SIG-M5 treated with dmso at 0.1 percent for 504 hours (cell line): ENCODE measurements around the gene KRT16.
"Not testable (repeated sequence)": the region's sequence is repeated elsewhere in the genome, so short reads cannot be mapped to it uniquely, and the experiment has no call there.

Experiments used
- DNase-seq: peaks from one replicate; lab custom pipeline; 2025; ENCODE audit not compliant: unreplicated experiment; lab: John Stamatoyannopoulos, UW

Gene KRT16

GRCh38 chr17:41612376-41613160 is at the start of gene KRT16:
KRT16 (minus strand) TSS chr17:41612767; CDS start chr17:41612688, 79 bp downstream.
- DNase-seq: not testable (repeated sequence)

DNA sequence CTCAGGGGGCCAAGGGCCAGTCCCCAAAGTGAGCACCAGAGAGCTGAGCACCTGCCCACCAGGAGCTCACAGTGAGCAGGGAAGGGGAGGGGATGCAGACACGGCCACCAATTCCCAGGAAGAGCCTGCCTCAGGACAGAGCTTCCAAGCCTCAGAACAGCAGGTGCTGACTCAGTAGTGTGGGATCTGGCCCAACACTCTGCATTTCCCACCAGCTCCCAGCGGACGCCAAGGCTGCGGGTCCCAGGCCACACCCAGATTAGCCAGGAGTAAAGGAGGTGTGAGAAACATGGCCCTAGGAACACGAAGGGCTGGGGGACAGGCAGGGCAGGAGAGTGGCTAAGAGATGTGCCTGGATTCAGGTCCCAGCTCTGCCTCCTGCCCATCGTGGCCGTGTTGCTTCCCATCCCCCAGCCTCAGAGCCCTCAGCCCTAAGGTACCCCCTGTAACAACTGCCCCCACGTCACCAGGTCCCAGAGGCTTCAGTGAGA is 47.7 kb upstream of the KRT16 start:
- DNase-seq: no peak

- DNase-seq: no peak
These were observed 47.1 kb upstream of the KRT16 start for GRCh38 chr17:41659427-41660212.

GRCh38 chr17:41658846-41659245 is 46.3 kb upstream of the KRT16 start:
- no peak for DNase-seq

- no peak for DNase-seq
These were observed 45.4 kb upstream of the KRT16 start for GRCh38 chr17:41657936-41658335.

DNA sequence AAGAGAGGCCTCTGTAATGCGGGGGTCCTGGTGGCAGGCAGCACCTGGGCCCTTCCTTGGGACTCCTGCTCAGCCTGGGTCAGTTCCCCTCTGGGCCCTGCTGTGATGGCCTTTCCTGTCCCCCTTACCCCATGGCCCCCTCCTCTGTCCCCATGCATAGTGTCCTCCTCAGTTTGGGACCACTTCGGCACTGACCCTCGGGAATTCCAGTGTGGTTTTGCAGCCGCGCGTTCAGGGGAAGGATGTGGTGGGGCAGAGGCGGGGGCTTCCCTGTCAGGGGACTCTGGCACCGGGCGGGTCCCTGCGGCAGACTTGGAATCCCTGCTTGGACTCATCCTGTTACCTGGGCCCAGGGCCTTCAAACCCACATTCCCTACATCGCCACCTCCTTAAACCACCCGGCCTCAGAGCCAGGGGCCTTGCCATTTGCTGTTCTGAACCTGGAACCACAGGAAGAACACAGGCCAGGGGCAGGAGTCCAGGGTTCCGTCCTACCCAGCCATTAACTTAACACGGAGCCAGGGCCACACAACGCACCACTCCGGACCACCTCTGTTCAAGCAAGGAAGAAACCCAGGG is 44.7 kb upstream of the KRT16 start:
- no peak for DNase-seq

GRCh38 chr17:41656249-41657023 is 43.9 kb upstream of the KRT16 start:
- DNase-seq: no peak

- DNase-seq: no peak
These were observed 43.1 kb upstream of the KRT16 start for GRCh38 chr17:41655611-41656111.

- no peak for DNase-seq
These were observed 42.4 kb upstream of the KRT16 start for GRCh38 chr17:41654678-41655607.

GRCh38 chr17:41653892-41654677 is 41.5 kb upstream of the KRT16 start:
- DNase-seq: no peak

DNA sequence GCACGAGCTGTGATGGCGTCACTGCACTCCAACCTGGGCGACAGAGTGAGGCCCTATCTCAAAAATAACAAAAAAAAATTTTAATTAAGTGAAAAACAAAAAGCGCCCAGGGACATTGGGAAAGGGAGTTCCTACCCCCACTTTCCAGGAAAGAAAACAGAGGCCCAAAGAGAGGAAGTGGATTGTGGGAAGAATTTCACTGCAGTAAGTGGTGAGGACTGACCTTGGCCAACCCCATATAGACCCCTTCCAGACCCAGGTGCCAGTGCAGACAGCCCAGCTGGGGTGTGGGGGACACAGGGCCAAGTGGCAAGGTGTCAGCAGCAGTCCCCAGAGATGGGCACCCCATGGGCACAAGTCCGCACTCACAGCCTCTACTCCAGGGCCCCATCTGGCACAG is 40.9 kb upstream of the KRT16 start:
- DNase-seq: no peak

DNA sequence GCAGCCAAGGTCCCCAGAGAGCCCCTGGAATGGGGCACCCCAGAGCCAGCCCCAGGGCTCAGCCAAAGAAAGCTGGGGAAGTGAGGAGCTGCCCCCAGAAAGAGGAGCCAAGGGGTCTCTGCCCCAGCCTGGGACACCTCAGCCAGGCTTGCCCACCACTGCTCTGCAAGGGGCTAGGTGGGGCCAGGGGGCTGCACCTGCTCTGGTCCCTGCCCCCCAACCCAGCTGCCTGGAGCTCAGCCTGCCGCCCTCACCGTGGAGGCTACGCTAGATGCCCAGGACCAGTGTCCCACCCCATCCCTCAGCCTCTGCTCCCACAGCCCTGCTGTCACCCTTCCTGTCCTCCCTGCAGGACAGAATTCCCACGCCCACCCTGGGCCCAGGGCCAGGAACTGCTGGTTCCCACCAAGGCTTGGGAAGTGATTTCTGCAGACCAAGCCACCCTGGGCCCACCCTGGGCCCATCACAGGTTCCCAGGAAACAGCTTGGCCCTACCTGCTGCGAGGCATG is 39.9 kb upstream of the KRT16 start:
- no peak for DNase-seq

- no peak for DNase-seq
These were observed 39.3 kb upstream of the KRT16 start for GRCh38 chr17:41651625-41652460.

DNA sequence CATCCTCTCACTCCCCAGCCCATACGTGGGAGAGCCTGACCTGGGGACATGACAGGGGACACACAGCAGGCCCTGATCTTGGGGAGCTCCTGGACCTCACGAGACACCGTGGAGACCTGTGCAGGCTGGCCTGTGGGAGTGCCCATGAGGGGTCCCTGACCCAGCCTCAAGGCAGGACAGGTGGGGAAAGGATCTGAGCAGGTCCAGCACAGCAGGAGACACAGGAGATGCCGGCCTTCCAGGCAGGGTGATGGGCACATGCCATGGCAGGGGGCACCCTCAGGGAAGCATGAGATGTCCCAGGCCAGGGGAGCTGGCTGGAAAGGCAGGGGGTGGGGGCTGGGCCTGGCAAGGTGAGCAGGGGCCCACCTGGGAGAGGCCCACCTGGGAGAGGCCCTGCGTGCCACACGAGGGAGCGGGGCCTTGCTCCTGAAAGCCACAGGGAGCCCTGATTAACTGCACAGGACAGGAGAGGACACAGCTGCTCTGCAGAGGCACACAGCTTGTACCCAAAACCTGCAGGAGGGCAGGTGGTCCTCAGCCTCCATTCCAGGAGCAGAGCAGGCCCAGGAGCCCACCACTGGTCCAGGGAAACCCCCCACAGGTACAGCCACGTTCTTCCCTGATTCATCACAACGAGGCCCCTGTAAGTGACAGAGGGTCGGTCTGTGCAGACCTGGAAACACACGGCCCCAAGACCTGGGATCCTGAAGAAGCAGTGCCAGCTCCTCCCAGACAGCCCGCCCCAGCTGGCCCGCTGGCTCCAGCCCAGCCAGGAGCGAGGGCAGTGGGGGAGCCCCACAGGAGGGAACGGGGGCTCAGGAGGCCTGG is 38.4 kb upstream of the KRT16 start:
- DNase-seq: no peak

GRCh38 chr17:41649923-41650519 is 37.5 kb upstream of the KRT16 start:
- no peak for DNase-seq

GRCh38 chr17:41648411-41649195 is 36.0 kb upstream of the KRT16 start:
- DNase-seq: peak; percentile 59
